HEK293 (cell line): Measurements from ENCODE around the gene STX2.
"Not testable (repeated sequence)": the region's sequence is repeated elsewhere in the genome, so short reads cannot be mapped to it uniquely, and the experiment has no call there.

Experiments
- CTCF ChIA-PET: fragments of 350-600 bp; formaldehyde crosslinking; extraction: SDS; loops from one replicate; lab custom pipeline; 2021; ENCODE audit warnings: antibody characterized with exemption; lab: Yijun Ruan, JAX
- POLR2A ChIA-PET: fragments of 300-600 bp; formaldehyde crosslinking; extraction: SDS; loops from one replicate; lab custom pipeline; 2020; ENCODE audit warnings: antibody characterized with exemption, inconsistent platforms; lab: Yijun Ruan, JAX
- H3K27ac ChIP-seq: fragments of 200-500 bp; sonication (Bioruptor generic); 2 replicates; pipeline ENCODE4 v1.5.1; 2014; ENCODE audit warnings: low read depth, low read length, control low read depth, inconsistent platforms; ENCODE audit errors: extremely low read depth
- H3K36me3 ChIP-seq, 2 experiments: fragments of 200-500 bp in 1 of 2; sonication (Bioruptor generic) in 1 of 2; 1 replicate in 1 of 2; 2 replicates in 1 of 2; pipeline ENCODE4 v1.5.1; 2014 to 2017; ENCODE audit warnings: inconsistent platforms in 2 of 2, low read length in 2 of 2; ENCODE audit not compliant: control insufficient read depth in 2 of 2, insufficient read depth in 1 of 2
- H3K4me1 ChIP-seq: fragments of 200-500 bp; sonication (Bioruptor generic); 2 replicates; pipeline ENCODE4 v1.5.1; 2014; ENCODE audit warnings: mild to moderate bottlenecking, low read length, inconsistent platforms; ENCODE audit not compliant: control insufficient read depth, insufficient read depth
- H3K4me3 ChIP-seq: 2 replicates; pipeline ENCODE4 v1.5.1; 2011; ENCODE audit warnings: low read depth, mild to moderate bottlenecking, control low read depth, low read length, moderate library complexity
- H3K9me3 ChIP-seq: fragments of 200-500 bp; sonication (Bioruptor generic); 2 replicates; pipeline ENCODE4 v1.5.1; 2014; ENCODE audit warnings: low read depth, low read length, inconsistent platforms; ENCODE audit not compliant: control insufficient read depth, insufficient read depth
- PRDM2 ChIP-seq: fragments of 450-650 bp; formaldehyde crosslinking; IDR thresholded peaks from 2 replicates; pipeline ENCODE4 v1.5.1; 2016; ENCODE audit warnings: missing biosample characterization, missing genetic modification characterization, borderline replicate concordance
- SALL2 ChIP-seq: fragments of 450-650 bp; formaldehyde crosslinking; IDR thresholded peaks from 2 replicates; pipeline ENCODE4 v1.5.0; 2017; ENCODE audit warnings: missing biosample characterization, mild to moderate bottlenecking, missing genetic modification characterization, borderline replicate concordance
- TRIM28 ChIP-seq: IDR thresholded peaks from 2 replicates; pipeline ENCODE4 v1.6.1; 2011; ENCODE audit warnings: low read length, control low read depth, borderline replicate concordance
- WT1 ChIP-seq: fragments of 450-650 bp; formaldehyde crosslinking; IDR thresholded peaks from 2 replicates; pipeline ENCODE4 v1.5.1; 2016; ENCODE audit warnings: missing biosample characterization, missing genetic modification characterization
- ZBTB48 ChIP-seq: fragments of 450-650 bp; formaldehyde crosslinking; IDR thresholded peaks from 2 replicates; pipeline ENCODE4 v1.5.1; 2016; ENCODE audit warnings: missing biosample characterization, missing genetic modification characterization
- ZBTB6 ChIP-seq: fragments of 450-650 bp; formaldehyde crosslinking; IDR thresholded peaks from 2 replicates; pipeline ENCODE4 v1.5.1; 2017; ENCODE audit warnings: missing biosample characterization, missing genetic modification characterization
- ZBTB7A ChIP-seq: fragments of 450-650 bp; formaldehyde crosslinking; IDR thresholded peaks from 2 replicates; pipeline ENCODE4 v1.5.1; 2016; ENCODE audit warnings: low read depth, missing biosample characterization, missing genetic modification characterization
- ZBTB8A ChIP-seq: fragments of 450-650 bp; formaldehyde crosslinking; IDR thresholded peaks from 2 replicates; pipeline ENCODE4 v1.5.1; 2016; ENCODE audit warnings: missing biosample characterization, missing genetic modification characterization
- ZFP69B ChIP-seq: fragments of 450-650 bp; formaldehyde crosslinking; IDR thresholded peaks from 2 replicates; pipeline ENCODE4 v1.5.1; 2016; ENCODE audit warnings: missing biosample characterization, missing genetic modification characterization
- ZNF157 ChIP-seq: fragments of 450-650 bp; formaldehyde crosslinking; IDR thresholded peaks from 2 replicates; pipeline ENCODE4 v1.5.1; 2016; ENCODE audit warnings: missing biosample characterization, missing genetic modification characterization
- ZNF221 ChIP-seq: fragments of 450-650 bp; formaldehyde crosslinking; IDR thresholded peaks from 2 replicates; pipeline ENCODE4 v1.5.1; 2017; ENCODE audit warnings: missing biosample characterization, missing genetic modification characterization, borderline replicate concordance
- ZNF292 ChIP-seq: fragments of 450-650 bp; formaldehyde crosslinking; IDR thresholded peaks from 2 replicates; pipeline ENCODE4 v1.5.1; 2016; ENCODE audit warnings: low read depth, missing biosample characterization, missing genetic modification characterization, borderline replicate concordance
- ZNF394 ChIP-seq: fragments of 450-650 bp; formaldehyde crosslinking; IDR thresholded peaks from 2 replicates; pipeline ENCODE4 v1.5.1; 2016; ENCODE audit warnings: missing biosample characterization, missing genetic modification characterization, mild to moderate bottlenecking, moderate library complexity, borderline replicate concordance
- ZNF423 ChIP-seq: fragments of 450-650 bp; formaldehyde crosslinking; IDR thresholded peaks from 2 replicates; pipeline ENCODE4 v1.5.1; 2016; ENCODE audit warnings: missing biosample characterization, missing genetic modification characterization
- ZNF449 ChIP-seq: fragments of 450-650 bp; formaldehyde crosslinking; IDR thresholded peaks from 2 replicates; pipeline ENCODE4 v1.5.1; 2017; ENCODE audit warnings: missing biosample characterization, mild to moderate bottlenecking, missing genetic modification characterization, moderate library complexity
- ZNF518A ChIP-seq: fragments of 450-650 bp; formaldehyde crosslinking; conservative IDR thresholded peaks from 2 replicates; pipeline ENCODE4 v1.5.1; 2016; ENCODE audit warnings: low read depth, missing biosample characterization, missing genetic modification characterization
- ZNF558 ChIP-seq: fragments of 450-650 bp; formaldehyde crosslinking; IDR thresholded peaks from 2 replicates; pipeline ENCODE4 v1.5.1; 2016; ENCODE audit warnings: missing biosample characterization, missing genetic modification characterization
- ZNF707 ChIP-seq: fragments of 450-650 bp; formaldehyde crosslinking; IDR thresholded peaks from 2 replicates; pipeline ENCODE4 v1.5.1; 2016; ENCODE audit warnings: missing biosample characterization, missing genetic modification characterization
- ZNF791 ChIP-seq: fragments of 450-650 bp; formaldehyde crosslinking; IDR thresholded peaks from 2 replicates; pipeline ENCODE4 v1.5.1; 2016; ENCODE audit warnings: missing biosample characterization, missing genetic modification characterization
- ZNF843 ChIP-seq: fragments of 450-650 bp; formaldehyde crosslinking; IDR thresholded peaks from 2 replicates; pipeline ENCODE4 v1.5.1; 2016; ENCODE audit warnings: missing biosample characterization, missing genetic modification characterization
- ZXDB ChIP-seq: fragments of 450-650 bp; formaldehyde crosslinking; IDR thresholded peaks from 2 replicates; pipeline ENCODE4 v1.5.1; 2016; ENCODE audit warnings: missing biosample characterization, missing genetic modification characterization

Gene STX2

GRCh38 chr12:130838951-130839769 is at the start of gene STX2 (continued):
- TF ChIP-seq ZNF292 (no peak), PRDM2 (tag by site-specific recombination) (no peak), ZNF221 (no peak), ZNF423 (tag by site-specific recombination) (no peak), ZXDB (0 out of 2 replicates have a peak, but pooled peaks have one; percentile 46), ZNF791 (tag by site-specific recombination) (no peak), ZNF449 (tag by site-specific recombination) (no peak), ZBTB7A (tag by site-specific recombination) (no peak), WT1 (tag by site-specific recombination) (no peak), ZBTB8A (tag by site-specific recombination) (peak; percentile 20; the same call in 1 of the 2 replicates), ZNF707 (tag by site-specific recombination) (no peak), ZNF394 (tag by site-specific recombination) (no peak), ZNF157 (no peak), ZNF518A (tag by site-specific recombination) (no peak), ZBTB48 (tag by site-specific recombination) (no peak), ZNF843 (tag by site-specific recombination) (no peak), SALL2 (tag by site-specific recombination) (no peak), TRIM28 (no peak), ZBTB6 (no peak), ZFP69B (no peak; the same call in 1 of the 2 replicates), ZNF558 (tag by site-specific recombination) (no peak)

- H3K4me1 ChIP-seq, H3K27ac ChIP-seq, H3K36me3 ChIP-seq, H3K9me3 ChIP-seq, POLR2A ChIA-PET, CTCF ChIA-PET, H3K4me3 ChIP-seq: not testable (repeated sequence)
Observed at GRCh38 chr12:130887190-130887589, 48.1 kb upstream of the STX2 start.
